Hepatocyte (in vitro differentiated cells): ENCODE measurements around the gene NPAS2.

ENCODE experiments used
- EZH2 ChIP-seq: fragments of 200-600 bp; sonication (generic); IDR thresholded peaks from 2 replicates; pipeline ENCODE4 v1.6.1; 2016; ENCODE audit warnings: antibody characterized with exemption, mild to moderate bottlenecking, borderline replicate concordance
- EZH2phosphoT487 ChIP-seq: fragments of 200-600 bp; sonication (generic); IDR thresholded peaks from one replicate; pipeline ENCODE4 v1.6.1; 2018; ENCODE audit warnings: antibody characterized with exemption, mild to moderate bottlenecking, low read depth, moderate library complexity; ENCODE audit not compliant: unreplicated experiment, severe bottlenecking
- TF ChIP-seq, protein P1 (sequence below): fragments of 200-600 bp; sonication (generic); IDR thresholded peaks from 2 replicates; pipeline ENCODE4 v1.5.1; 2016; ENCODE audit warnings: antibody characterized with exemption, mild to moderate bottlenecking; ENCODE audit not compliant: poor library complexity

DNA sequence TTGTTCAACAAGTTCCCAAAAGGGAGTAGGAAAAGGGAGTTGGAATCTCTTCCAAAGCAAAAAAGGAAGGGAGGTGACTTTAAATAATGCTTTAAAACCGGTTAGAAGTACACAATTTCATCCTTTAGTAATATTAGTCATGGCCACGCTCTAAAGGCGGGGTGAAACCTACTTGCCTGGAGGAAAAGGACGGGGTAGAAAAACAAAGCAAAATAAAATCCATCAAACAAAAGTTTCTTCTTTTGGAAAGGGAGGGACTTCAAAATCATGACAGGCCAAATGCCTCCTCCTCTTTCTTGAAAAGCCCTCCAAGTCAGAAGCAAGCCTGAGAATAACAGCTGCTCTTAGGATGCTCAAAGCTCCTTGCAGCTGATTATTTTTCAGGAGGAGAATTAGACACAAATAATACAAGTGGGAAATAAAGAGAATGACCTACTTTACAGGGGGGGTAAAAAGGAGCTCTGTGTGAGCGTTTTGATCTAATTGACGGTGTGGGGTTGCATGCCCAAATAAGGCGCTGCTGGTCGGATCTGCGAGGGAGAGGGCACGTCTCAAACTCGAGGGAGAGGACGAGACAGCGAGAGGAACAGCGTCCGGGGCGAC is 1.8 kb upstream of the NPAS2 start:
- TF ChIP-seq, protein P1, sequence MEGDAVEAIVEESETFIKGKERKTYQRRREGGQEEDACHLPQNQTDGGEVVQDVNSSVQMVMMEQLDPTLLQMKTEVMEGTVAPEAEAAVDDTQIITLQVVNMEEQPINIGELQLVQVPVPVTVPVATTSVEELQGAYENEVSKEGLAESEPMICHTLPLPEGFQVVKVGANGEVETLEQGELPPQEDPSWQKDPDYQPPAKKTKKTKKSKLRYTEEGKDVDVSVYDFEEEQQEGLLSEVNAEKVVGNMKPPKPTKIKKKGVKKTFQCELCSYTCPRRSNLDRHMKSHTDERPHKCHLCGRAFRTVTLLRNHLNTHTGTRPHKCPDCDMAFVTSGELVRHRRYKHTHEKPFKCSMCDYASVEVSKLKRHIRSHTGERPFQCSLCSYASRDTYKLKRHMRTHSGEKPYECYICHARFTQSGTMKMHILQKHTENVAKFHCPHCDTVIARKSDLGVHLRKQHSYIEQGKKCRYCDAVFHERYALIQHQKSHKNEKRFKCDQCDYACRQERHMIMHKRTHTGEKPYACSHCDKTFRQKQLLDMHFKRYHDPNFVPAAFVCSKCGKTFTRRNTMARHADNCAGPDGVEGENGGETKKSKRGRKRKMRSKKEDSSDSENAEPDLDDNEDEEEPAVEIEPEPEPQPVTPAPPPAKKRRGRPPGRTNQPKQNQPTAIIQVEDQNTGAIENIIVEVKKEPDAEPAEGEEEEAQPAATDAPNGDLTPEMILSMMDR: no peak
- no peak for TF ChIP-seq EZH2
- TF ChIP-seq EZH2phosphoT487: no peak
